HG02588 (cell line): Measurements from ENCODE around the gene FBXO42.
"Not testable (repeated sequence)": the region's sequence is repeated elsewhere in the genome, so short reads cannot be mapped to it uniquely, and the experiment has no call there.

Experiments used
- ATAC-seq: cut with Tn5 transposase; IDR thresholded peaks from one replicate; pipeline ENCODE4 v1.9.1; 2021; ENCODE audit warnings: mild to moderate bottlenecking, moderate library complexity; ENCODE audit not compliant: unreplicated experiment

FBXO42 gene

DNA sequence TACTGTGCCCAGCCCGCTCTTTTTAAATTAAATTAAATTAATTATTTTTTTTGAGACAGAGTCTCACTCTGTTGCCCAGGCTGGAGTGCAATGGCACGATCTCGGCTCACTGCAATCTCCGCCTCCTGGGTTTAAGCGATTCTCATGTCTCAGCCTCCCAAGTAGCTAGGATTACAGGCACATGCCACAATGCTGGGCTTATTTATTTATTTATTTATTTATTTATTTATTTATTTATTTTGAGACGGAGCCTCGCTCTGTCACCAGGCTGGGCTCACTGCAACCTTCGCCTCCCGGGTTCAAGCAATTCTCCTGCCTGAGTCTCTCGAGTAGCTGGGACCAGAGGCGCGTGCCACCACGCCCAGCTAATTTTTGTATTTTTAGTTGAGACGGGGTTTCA is 129.6 kb downstream of the FBXO42 start:
- not testable (repeated sequence) for ATAC-seq

DNA sequence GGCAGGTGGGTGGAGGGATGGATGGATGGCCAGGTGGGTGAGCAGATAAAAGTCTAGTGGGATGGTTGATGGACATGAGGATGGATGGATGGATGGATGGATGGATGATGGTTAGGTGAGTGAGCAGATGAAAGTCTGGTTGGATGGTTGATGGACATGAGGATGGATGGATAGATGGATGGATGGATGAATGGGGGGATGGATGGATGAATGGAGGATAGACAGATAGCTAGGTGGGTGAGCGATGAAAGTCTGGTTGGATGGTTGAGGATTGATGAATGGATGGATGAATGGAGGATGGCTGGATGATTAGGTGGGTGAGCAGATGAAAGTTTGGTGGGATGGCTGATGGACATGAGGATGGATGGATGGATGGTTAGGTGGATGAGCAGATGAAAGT is 130.8 kb downstream of the FBXO42 start:
- no peak for ATAC-seq

GRCh38 chr1:16219968-16220500 is 132.2 kb downstream of the FBXO42 start:
- ATAC-seq: no peak

- no peak for ATAC-seq
These were observed 133.6 kb downstream of the FBXO42 start for GRCh38 chr1:16218674-16219071.

DNA sequence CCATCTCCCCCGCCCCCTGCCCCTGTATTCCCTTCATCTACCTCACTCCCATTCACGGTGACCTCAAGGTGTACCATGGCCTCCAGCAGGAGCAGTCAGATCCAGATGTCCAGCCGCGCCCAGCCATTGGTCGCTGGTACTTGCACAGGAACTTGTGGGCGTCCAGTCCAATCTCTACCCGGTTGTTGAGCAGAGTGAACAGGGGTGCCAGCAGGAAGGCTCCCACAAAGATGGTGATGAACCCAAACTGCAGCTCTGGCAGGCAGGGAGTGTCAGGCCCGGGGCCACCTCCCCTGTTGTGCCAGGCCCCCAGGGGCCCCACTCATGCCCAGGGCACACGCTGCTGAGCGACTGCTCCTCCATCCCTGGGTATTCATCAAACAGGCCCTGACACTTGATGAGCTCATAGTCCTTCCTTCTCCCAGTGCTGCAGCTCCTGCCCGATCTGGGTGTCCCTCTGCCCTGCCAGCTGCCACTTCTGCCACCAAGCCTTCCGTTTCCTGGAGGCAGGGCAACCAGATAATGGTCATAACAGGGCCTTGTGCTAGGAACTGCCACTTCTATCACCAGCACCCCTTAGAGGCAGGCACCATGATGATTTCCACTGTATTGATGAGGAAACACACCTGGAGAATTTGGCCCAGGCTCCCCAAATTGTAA is 134.1 kb downstream of the FBXO42 start:
- ATAC-seq: no peak

DNA sequence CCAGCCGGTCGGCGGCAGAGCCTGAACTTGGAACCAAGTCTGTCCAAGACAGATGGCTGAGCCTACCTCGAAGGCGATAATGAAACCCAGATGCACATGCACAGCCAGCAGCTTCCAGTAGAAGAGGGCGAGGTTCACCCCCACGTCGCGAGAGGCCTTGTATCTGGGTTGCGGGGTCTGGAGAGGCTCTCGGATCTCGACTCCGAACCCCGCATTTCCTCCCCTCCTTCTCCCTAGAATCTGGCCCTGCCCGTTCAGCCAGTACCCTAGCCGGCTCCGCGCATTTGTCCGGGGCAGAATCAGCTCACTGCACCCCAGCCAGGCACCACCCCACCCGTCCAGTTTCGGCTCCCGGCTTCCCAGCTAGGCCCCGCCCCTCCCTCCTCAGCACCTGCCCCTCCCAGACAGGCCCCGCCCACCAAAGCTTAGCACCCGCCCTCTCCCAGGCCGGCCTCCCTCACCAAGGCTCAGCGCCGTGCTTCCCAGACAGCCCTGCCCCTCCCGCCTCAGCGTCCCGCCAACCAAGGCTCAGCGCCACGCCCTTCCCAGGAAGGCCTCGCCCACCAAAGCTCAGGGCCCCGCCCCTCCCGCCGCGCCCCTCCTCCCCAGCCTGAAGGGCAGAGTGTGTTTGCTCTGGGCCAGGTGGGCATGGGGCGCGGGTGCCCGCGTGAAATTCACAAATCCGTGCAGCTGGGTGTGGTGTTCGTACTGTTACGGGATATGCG is 135.1 kb downstream of the FBXO42 start:
- peak; percentile 70 for ATAC-seq

GRCh38 chr1:16215882-16216753 is 136.2 kb downstream of the FBXO42 start:
- ATAC-seq: no peak

DNA sequence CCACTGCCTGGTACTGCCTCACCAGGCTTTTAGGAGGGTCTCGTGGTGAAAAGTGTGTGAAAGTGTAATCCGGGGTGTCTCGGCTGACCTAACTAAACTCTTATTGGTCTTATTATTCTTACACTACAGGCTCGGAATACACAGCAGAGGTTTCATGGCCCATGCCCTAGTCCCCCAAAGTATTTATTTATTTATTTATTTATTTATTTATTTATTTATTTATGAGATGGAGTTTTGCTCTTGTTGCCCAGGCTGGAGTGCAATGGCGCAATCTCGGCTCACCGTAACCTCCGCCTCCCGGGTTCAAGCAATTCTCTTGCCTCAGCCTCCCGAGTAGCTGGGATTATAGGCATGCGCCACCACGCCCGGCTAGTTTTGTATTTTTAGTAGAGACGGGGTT is 137.0 kb downstream of the FBXO42 start:
- ATAC-seq: not testable (repeated sequence)

GRCh38 chr1:16213544-16213943 is 138.7 kb downstream of the FBXO42 start:
- not testable (repeated sequence) for ATAC-seq

DNA sequence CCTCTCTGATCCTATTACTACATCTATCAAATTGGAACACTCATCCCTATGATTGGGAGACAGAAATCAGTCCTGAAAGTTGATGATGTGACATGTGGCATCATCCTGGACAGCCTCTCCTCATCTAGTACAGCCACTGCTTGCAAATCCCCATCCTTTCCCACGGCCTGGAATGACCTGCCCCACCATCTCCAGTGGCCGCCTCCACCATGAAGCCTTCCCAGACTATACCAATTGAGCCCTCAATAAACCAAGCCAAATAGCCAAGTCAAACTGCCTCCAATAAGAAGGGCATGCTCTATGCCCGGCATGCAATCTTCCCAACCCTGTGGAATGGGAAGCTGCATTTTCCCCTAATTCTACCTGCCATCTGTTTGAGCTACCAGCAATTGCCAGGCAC is 139.3 kb downstream of the FBXO42 start:
- ATAC-seq: no peak

- ATAC-seq: no peak
These were observed 139.9 kb downstream of the FBXO42 start, which contains the start of gene ARHGEF19 for GRCh38 chr1:16212251-16212961. TSS of gene ARHGEF19 (minus strand) at chr1:16212652. CDS start at chr1:16209054, 3,598 bp downstream.

GRCh38 chr1:16211824-16212223 is 140.5 kb downstream of the FBXO42 start:
- ATAC-seq: no peak

DNA sequence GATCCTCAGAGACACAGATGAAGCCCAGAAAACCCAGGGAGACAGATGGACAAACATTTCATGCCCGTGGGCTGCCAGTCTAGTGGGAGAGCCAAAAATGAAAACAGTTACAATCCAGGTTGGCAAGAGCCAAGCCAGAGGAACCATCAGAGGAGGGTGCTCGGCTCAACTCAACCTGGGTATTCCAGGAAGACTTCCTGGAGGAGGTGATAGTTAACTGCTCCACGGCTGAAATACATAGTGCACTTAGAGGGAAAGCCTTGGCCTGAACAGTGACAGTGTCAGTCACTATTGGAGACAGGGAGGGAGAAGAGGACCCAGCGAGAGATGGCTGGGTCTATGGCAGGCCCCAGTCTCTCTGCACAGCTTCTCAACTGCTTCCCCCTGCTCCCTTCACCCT is 141.7 kb downstream of the FBXO42 start:
- ATAC-seq: no peak

DNA sequence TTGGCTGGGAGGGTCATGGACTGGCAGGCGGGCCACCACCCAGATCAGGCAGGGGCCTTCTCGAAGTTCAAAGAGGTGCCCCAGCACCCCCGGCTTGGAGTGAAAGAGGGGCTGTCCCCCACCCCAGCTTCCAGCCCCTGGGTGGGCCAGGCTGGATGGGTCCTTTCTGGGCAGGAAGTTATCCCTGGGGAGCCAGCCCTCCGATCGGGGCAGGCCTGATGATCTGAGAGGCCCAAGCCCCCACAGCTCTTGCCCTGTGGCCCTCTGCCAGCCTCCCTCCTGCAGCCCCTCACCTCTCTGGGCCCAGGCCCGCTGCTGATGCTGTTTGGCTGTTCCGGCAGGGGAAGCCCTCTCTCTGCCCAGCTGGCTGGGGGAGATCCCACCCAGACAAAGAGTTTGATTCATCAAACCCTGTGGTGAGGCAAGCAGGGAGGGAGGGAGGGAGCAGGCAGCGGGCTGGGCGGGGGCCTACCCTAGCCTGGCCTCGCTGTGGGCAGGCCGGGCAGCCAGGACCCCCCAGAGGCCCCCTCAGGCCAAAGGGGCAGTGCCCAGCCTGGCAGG is 142.4 kb downstream of the FBXO42 start:
- ATAC-seq: no peak

DNA sequence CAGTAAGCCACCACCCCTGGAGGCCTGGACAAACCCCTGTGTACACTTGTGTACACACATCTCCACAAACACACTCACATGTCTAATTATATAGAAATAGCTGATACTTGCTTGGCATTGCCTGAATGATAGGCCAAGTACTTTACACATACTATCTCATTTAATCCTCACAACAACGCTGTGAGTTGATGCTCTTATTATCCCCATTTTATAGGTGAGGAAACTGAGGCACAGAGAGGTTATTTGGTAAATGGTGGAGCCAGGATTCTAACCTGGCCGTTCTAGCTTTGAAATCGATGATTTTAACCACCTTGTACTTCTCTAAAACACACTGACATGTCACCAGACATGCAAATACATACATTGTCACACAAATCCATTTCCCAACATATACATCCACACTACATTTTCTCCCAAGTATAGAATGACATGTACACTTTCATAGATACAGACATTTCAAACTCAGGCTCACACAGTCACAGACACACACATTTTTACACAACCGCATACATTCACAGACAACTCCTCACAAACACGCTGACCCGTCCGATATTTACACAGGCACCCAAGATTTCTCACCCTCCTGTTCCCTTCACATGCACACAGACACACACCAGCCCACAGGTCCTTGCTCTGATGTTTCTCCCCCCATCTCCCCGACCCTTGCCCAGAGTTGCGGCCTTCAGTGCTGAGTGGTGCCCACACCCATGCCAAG is 143.0 kb downstream of the FBXO42 start:
- no peak for ATAC-seq

DNA sequence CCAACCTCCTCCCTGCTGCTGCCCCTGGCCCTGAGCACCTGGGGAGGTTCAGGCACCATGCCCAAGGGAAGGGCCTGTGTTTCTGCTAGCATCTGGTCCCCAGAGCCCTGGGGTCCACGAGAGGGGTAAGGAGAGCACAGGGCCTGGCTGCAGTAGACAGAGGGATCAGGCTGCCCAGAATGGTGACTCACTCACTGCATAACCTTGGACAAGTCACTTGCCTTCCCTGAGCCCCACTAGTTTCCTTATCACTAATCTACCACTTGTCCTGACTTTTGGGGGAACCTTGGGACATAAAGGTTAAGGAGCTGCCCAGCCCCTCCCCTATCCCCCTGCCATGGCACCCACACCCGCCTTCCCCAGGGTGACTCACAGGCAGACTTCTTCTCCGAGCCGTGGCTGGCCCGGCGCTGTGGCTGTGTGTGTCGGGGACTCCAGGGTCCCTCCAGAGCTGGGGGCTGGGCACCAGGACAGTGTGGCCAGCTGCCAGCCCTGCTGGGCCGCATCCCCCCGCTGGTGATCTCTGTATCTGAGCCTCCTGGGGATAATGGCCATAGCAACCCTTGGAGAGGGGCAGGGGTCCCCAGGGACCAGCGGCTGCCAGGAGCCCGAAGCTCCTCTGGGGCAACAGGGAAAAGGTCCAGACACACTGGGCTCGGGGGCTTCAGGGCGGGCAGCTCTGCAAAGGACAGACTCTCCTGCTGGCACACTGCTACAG is 143.9 kb downstream of the FBXO42 start:
- no peak for ATAC-seq

- no peak for ATAC-seq
These were observed 144.7 kb downstream of the FBXO42 start for GRCh38 chr1:16207318-16208269.
